HG02981 (cell line): ENCODE measurements around the gene ZNF668.

Source experiments
- ATAC-seq: cut with Tn5 transposase; IDR thresholded peaks from one replicate; pipeline ENCODE4 v1.9.1; 2021; ENCODE audit warnings: mild to moderate bottlenecking, moderate library complexity; ENCODE audit not compliant: unreplicated experiment

The ZNF668 gene

DNA sequence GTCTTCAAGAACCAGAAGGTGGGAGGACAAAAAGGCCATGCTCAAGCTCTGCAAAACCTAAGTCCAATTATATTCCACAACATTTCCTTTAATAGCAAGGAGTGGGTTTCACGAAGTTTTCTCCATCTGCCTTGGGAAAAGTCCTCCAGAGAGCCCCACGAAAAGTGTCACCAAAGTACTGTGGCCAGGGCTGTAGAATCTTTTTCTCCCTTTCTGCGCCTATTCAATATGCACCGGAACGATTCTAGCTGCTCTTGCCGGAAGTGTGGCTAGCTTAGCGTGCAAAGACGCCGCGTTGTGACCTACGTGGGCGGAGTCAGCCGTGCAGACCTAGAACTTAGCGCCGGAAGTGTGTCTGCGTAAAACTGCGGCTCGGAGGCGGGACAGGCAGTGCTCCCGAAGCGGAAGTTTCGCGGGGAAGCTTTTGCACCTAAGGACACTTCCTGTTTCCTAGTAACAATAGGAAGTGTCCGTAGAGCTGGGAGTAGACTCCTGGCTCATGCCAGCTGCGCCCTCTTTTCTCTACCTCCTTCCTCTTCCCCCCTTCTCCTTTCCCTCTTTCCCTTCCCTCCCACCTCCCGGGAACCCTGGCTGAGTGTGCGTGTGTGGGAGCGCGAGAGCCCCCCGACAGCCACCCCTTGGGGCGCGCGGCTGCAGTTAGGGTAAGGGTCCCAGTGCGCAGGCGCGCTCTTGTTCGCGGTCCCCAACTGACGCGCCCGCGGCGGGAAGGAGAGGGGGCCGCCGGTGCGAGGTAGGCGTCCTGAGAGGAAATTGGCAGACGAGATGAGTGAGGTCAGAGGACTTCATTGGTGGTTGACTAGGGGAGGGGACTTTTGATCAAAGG is at the start of gene ZNF668, which contains the start of gene ZNF646:
Gene ZNF668, minus strand, starts transcription at position 271 of the 844 bp plus-strand sequence. CDS start 9,781 bp downstream, outside the sequence.
Gene ZNF646, plus strand, starts transcription at position 453 of the 844 bp plus-strand sequence. CDS start 1,903 bp downstream, outside the sequence.
- peak; percentile 64 for ATAC-seq

GRCh38 chr16:31120129-31120528 is 46.1 kb upstream of the ZNF668 start:
- ATAC-seq: no peak

- ATAC-seq: no peak
These were observed 44.4 kb upstream of the ZNF668 start for GRCh38 chr16:31118223-31119155.

DNA sequence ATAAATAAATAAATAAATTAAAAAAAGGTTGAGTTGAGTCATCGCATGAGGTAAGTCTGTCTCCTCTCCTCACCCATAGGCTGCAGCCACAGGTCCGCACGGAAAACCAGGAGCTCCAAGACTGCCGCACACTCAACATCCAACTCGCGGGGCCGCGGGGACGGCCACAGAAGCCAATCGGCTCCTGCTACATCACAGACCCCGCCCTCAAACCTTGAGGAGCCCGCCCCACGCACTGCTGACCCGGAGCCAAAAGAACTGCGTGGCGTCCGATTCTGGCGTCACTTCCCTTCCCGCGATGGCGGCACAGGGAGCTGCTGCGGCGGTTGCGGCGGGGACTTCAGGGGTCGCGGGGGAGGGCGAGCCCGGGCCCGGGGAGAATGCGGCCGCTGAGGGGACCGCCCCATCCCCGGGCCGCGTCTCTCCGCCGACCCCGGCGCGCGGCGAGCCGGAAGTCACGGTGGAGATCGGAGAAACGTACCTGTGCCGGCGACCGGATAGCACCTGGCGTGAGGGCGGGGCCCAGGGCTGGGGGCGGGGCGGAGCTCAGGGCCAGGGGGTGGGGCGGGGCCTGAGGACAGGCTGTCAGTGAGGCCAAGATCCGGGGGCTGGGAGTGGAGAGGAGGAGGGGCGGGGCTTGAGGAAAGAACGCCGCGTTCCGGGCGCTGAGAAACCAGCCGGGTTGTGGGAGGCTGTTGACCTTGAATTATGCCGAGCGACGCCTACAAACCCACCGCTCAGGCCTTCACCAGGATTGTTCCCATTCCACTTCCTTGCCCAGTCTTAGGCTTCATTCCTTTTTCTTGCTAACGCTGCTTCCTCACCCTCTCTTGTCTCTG is 43.6 kb upstream of the ZNF668 start, which contains the start of gene KAT8:
Gene KAT8, plus strand, starts transcription at position 281 of the 839 bp plus-strand sequence. Its CDS starts 18 bp downstream, at position 299.
- ATAC-seq: peak; percentile 85

GRCh38 chr16:31114468-31114867 is 40.4 kb upstream of the ZNF668 start:
- no peak for ATAC-seq

DNA sequence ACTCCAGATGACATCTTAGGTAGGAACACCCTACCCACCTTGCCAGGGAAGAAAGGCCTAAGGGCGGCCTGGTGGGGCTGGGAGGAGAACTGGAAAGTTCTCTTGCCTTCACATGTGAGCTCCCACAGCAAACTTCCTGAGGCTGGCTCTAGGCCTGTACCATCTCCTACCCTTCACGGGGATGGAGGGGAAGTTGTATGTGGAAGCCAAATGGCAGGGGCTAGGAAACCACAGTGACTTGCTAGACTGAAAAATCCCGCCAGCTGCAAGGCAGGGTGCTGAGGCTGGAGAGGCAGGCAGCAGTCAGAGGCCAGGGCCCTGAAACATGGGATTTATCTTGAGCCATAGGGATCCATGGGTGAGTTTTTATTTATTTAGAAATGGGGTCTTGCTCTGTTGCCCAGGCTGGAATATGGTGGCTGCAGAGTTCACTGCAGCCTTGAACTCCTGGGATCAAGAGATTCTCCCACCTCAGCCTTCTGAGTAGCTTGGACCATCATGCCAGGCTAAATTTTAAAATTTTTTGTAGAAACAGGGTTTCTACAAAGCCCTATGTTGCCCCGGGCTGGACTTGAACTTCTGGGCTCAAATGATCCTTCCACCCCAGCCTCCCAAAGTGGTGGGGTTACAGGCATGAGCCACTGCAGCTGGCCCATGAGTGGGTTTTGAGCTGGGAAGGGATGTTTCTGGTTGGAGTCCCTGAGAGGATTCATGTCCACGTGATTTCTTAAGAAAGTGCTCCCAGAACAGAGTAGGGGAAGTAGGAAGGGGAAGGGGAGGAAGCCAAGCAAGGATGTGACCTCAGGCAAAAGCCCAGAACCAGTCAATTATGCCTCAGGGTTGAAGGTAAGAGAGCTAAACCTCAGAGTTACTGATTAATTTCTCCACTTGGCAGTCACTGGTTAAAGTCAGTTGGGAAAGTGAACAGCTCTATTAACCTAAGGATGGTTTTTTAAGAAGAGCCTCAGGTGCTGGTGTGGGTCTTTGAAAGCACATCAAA is 39.4 kb upstream of the ZNF668 start:
- peak; percentile 30 for ATAC-seq

GRCh38 chr16:31112711-31113110 is 38.7 kb upstream of the ZNF668 start:
- no peak for ATAC-seq

DNA sequence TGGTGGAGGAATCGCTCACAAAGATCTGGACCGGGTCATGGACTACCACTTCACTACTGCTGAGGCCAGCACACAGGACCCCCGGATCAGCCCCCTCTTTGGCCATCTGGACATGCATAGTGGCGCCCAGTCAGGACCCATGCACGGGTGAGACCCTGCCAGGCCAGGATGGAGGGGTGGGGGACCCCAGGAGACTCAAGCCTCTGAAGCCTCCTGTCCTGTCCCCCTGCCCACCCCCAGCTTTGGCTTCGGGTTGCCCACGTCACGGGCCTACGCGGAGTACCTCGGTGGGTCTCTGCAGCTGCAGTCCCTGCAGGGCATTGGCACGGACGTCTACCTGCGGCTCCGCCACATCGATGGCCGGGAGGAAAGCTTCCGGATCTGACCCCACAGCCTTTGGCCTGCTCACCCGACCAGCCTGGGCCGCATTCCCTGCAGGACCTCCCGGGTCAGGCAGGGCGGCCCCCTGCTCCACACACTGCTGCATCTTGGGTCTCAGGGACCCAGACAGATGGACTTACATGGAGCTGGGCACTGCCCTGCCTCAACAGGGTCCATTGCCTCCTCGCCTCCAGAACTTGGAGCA is 37.9 kb upstream of the ZNF668 start:
- ATAC-seq: no peak

GRCh38 chr16:31110106-31111034 is 36.3 kb upstream of the ZNF668 start:
- ATAC-seq: no peak

DNA sequence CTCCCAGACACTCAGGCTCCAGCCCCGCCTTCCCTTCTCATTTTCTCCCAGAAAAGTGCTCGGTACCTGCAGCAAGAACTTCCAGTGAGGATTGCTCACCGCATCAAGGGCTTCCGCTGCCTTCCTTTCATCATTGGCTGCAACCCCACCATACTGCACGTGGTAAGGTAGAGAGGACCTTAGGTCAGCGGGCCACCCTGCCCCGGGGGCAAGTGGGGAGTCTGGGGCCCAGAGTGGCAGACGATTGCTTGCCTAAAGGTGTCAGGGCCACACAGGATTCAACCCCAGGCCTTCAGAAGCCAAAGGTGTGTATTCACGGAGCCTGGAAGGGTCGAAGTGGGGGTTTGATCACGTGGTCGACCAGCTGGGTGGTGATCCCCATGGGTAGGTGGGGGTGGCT is 35.6 kb upstream of the ZNF668 start:
- ATAC-seq: no peak

DNA sequence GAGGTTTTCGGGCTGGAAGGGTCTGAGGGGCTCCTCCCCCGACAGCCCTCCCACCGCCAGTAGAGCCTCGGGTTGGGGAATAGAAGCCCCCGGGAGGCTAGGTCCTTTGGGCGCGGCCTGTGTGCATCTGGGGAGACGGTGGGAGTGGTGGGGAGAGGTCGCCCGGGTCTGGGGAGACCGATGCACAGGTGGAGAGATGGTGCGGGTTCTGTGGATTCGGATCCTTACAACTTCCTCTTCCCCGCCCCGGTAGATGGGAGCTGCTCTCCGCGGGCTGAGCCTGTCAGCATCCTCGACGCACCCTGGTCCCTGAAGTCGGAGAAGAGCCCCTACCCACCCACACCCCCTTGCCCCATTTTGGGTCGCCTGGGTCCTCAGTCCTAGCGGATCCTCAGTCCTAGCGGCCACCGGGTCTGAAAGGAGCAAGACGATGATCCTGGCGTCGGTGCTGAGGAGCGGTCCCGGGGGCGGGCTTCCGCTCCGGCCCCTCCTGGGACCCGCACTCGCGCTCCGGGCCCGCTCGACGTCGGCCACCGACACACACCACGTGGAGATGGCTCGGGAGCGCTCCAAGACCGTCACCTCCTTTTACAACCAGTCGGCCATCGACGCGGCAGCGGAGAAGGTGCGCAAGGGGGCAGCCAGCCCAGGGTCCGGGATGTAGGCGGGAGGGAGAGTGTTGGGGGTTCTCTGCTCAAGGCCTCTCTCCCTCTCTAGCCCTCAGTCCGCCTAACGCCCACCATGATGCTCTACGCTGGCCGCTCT is 34.9 kb upstream of the ZNF668 start:
- no peak for ATAC-seq

DNA sequence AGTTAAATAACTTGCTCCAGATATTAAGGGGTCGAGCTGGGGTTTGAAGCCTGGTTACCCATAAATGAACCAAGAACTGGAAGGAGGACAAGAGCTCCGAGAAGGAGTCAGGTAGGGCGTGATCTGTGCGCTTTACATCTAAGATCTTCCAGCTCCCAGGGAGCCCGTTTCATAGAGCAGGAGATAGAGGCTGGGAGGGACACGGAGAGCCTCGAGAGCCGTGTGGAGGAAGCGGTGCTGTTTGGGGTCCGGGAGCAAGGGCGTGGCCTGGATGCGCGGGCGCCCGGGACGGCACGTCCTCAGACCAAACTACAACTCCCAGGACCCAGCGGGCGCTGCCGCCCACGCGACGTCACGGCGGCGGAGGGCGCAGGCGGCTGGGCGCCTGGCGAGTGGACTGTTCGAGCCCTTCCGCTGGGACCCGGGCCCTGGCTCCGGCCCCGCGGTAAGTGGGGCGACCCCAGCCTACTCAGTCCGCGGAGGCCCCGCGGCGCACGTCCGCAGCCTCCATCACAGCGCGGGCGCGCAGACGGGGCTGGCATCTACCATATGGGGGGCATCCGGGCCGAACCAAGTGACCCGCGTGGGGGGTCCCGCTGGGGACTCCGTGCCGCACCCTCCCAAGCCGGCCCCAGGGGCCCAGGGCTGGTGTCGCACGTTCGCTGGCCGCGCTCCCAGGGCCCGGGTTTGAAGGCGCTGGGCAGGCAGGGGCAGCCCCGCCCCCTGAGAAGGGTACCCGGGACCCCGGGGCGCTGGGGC is 34.2 kb upstream of the ZNF668 start, which contains the start of gene BCKDK:
Gene BCKDK, plus strand, starts transcription at position 352 of the 759 bp plus-strand sequence. CDS start 838 bp downstream, outside the sequence.
- peak; percentile 67 for ATAC-seq

- peak; percentile 49 for ATAC-seq
These were observed 33.4 kb upstream of the ZNF668 start for GRCh38 chr16:31107465-31107867.

DNA sequence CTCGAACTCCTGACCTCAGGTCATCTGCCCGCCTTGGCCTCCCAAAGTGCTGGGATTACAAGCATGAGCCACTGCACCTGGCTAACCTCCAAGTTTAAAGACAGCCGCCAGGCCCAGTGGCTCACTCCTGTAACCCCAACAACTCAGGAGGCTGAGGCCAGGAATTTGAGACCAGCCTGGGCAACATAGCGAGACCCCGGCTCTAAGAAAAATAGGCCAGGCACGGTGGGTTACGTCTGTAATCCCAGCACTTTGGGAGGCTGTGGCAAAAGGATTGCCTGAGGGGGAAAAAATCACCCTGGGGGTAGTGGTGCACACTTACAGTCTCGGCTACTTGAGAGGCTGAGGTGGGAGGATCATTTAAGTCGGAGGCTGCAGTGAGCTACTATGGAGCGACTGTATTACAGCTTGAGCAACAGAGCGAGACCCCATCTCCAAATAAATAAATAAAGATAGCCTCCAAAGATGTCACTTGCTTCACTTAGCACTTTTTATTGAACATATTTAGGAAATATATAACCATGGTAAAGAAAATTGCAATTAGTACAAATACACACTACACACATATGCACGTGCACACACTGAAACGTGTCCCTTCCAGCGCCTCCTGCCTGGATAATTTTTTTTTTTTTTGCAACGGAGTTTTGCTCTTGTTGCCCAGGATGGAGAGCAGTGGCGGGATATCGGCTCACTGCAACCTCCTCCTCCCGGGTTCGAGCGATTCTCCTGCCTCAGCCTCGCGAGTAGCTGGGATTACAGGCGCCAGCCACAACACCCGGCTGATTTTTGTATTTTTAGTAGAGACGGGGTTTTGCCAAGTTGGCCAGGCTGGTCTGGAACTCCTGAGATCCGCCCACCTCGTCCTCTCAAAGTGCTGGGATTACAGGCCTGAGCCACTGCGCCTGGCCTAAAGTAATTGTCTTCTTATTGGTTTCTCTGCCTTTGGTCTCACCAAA is 32.7 kb upstream of the ZNF668 start:
- no peak for ATAC-seq

DNA sequence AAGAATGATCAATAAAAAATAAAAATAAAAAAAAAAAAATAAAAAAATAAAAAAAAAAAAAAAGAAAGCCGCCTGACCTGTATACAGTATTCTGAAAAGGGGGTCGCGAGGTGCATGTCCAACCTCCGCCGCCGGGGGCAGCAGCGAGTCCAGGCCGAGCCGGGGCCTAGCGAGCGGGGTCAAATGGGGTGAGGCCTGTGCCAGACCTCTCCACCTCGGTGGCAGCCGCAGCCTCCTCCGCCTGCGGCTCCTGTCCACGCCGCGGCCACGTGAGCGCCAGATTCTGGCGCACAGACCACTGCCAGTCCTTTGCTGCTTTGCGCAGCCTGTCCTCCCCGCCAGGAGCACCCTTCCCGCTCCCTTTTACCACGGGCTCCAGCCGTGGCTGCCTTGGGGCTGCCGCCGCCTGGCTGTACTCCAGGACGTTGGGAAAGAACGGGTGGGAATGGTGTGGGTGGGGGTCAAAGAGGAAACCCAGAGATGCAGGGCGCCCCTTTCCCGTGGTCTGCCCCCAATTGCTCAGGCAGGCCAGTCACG is 31.7 kb upstream of the ZNF668 start:
- ATAC-seq: peak; percentile 39
